Activated naive CD8-positive, alpha-beta T cell (primary cell): ENCODE results near the gene BECN2.

ENCODE experiments used
- H3K27ac Mint-ChIP-seq: one replicate; pipeline ENCODE4 v1.8.0; 2021; ENCODE audit warnings: mixed read lengths
- H3K27me3 Mint-ChIP-seq: one replicate; pipeline ENCODE4 v1.8.0; 2021; ENCODE audit warnings: mixed read lengths
- H3K36me3 Mint-ChIP-seq: one replicate; pipeline ENCODE4 v1.8.0; 2021; ENCODE audit warnings: mixed read lengths
- H3K4me1 Mint-ChIP-seq: one replicate; pipeline ENCODE4 v1.8.0; 2021; ENCODE audit warnings: low read depth, mixed read lengths
- H3K4me3 Mint-ChIP-seq: one replicate; pipeline ENCODE4 v1.8.0; 2021; ENCODE audit warnings: mild to moderate bottlenecking, mixed read lengths
- H3K9me3 Mint-ChIP-seq: one replicate; pipeline ENCODE4 v1.8.0; 2021; ENCODE audit warnings: low read depth, mixed read lengths

BECN2 gene

DNA sequence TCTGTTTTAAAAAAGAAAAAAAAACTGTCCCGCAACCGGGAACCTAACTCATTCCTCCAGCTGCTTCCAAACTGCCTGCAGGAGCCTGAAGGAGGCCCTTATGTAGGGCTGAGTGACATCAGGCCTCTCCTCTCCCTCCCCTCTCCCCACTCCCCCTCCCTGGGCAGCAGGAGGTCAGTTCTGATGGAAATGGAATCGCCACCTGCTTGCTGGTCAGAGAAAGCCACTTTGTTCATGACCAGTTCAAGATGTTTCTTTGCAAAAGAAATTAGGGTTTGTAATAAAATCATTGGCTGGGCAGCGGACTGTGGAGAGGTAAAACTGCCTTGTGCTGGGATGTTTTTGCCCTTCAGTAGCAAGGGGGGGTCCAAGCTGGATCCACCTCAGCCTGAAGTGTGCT, 41.5 kb downstream of the BECN2 start, which contains the start of gene MAP1LC3C:
Gene MAP1LC3C (minus strand): TSS at position 73 of the 400 bp plus-strand sequence. CDS start 90 bp downstream, outside the sequence.
- H3K36me3 Mint-ChIP-seq = no peaks in the 10 kb centered on the region
- H3K9me3 Mint-ChIP-seq = no peaks in the 10 kb centered on the region
- peak within 1 kb of the TSS; percentile 40 for H3K4me3 Mint-ChIP-seq
- H3K4me1 Mint-ChIP-seq = peaks cover 5% of the 10 kb centered on the region
- H3K27me3 Mint-ChIP-seq = peaks cover 2% of the 10 kb centered on the region
- H3K27ac Mint-ChIP-seq = no peak within 1 kb of the TSS

DNA sequence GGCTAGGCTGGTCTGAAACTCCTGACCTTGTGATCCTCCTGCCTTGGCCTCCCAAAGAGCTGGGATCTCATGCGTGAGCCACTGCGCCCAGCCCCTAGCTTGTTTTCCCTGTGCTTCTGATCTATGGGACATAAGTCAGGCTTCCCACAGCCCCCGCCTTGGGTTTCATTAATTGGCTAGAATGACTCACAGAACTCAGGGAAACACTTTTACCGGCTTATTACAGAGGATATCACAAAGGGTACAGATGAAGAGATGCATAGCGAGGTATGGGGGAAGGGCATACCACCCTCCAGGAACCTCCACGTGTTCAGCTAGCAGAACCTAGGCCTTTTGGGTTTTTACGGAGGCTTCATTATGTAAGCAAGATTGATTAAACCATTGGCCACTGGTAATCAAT, 42.9 kb downstream of the BECN2 start:
- no peaks in the 10 kb centered on the region for H3K9me3 Mint-ChIP-seq
- H3K27me3 Mint-ChIP-seq = peaks cover 2% of the 10 kb centered on the region
- H3K4me3 Mint-ChIP-seq = no peak overlapping the region
- peaks cover 5% of the 10 kb centered on the region for H3K4me1 Mint-ChIP-seq
- H3K27ac Mint-ChIP-seq = no peak overlapping the region
- H3K36me3 Mint-ChIP-seq = no peaks in the 10 kb centered on the region

DNA sequence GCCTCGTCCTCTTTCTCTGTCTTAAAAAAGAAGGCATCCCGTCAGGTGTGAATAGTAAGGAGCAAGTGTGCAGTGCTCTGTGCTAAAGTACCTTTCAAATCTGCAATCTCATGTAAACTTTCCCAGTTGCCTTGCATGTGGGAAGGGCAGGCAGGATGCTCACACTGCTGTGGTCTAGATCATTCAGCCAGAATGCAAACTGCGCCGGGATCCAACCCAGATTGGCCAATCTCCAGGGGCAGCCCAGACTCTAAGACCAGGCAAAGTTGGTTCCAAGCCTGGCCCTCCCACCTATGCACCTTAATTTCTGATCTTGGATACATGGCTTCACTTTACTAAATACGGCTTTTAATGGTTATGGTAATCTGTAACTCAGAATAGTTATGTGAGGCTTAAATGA, 44.5 kb downstream of the BECN2 start:
- H3K9me3 Mint-ChIP-seq = no peaks in the 10 kb centered on the region
- H3K4me1 Mint-ChIP-seq = peaks cover 5% of the 10 kb centered on the region
- H3K36me3 Mint-ChIP-seq = no peaks in the 10 kb centered on the region
- H3K27ac Mint-ChIP-seq = no peak overlapping the region
- H3K4me3 Mint-ChIP-seq = no peak overlapping the region
- peaks cover 2% of the 10 kb centered on the region for H3K27me3 Mint-ChIP-seq

DNA sequence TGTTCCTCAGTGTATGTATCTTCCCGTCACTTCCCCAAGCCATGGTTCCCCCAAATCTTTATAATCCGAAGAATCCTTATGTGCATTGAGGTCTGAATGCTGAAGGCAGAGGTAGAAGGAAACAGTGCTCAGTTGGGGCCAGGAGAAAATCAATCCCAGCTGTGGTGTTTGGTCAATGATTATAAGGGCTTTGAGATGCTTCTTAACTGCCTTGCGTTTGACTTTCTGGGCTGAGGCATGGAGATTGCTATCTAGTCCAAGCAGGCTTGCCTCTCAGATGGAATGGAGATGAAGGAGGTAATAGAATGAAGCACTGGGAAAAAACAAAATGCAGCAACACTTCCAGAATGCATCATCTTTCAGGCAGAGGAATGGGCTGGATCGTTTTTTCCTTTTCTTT, 44.9 kb downstream of the BECN2 start:
- peaks cover 5% of the 10 kb centered on the region for H3K4me1 Mint-ChIP-seq
- no peak overlapping the region for H3K4me3 Mint-ChIP-seq
- H3K27ac Mint-ChIP-seq = no peak overlapping the region
- no peaks in the 10 kb centered on the region for H3K36me3 Mint-ChIP-seq
- H3K9me3 Mint-ChIP-seq = no peaks in the 10 kb centered on the region
- peaks cover 2% of the 10 kb centered on the region for H3K27me3 Mint-ChIP-seq

DNA sequence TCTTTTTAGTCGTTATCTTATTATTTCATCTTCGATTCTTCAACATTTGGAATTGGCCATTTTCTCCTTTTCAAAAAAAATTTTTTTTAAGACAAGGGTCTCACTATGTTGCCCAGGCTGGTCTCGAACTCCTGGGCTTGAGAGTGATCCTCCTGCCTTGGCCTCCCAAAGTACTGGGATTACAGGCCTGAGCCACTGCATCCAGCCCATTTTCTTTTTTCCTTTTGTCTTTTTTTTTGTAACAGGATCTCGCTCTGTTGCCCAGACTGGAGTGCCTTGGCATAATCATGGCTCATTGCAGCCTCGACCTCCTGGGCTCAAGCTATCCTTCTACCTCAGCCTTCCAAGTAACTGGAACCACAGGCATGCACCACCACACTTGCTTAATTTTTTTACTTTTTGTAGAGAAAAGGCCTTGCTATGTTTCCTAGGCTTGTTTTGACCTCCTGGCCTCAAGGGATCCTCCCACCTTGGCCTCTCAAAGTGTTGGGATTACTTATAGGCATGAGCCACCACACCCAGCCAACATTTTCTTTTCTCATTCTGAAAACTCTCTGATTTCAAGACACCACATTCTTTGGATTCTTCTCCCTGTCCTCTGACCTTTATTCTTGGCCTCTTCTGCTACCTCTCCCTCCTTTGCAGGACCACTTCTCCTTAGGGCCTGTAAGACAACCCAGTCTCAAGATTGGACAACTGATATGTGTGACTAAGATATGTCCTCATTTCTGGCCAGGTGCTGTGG, 47.4 kb downstream of the BECN2 start:
- Mint-ChIP-seq H3K27ac (no peak overlapping the region), H3K4me3 (no peak overlapping the region), H3K9me3 (no peaks in the 10 kb centered on the region), H3K36me3 (no peaks in the 10 kb centered on the region), H3K27me3 (peaks cover 4% of the 10 kb centered on the region), H3K4me1 (no peaks in the 10 kb centered on the region)

DNA sequence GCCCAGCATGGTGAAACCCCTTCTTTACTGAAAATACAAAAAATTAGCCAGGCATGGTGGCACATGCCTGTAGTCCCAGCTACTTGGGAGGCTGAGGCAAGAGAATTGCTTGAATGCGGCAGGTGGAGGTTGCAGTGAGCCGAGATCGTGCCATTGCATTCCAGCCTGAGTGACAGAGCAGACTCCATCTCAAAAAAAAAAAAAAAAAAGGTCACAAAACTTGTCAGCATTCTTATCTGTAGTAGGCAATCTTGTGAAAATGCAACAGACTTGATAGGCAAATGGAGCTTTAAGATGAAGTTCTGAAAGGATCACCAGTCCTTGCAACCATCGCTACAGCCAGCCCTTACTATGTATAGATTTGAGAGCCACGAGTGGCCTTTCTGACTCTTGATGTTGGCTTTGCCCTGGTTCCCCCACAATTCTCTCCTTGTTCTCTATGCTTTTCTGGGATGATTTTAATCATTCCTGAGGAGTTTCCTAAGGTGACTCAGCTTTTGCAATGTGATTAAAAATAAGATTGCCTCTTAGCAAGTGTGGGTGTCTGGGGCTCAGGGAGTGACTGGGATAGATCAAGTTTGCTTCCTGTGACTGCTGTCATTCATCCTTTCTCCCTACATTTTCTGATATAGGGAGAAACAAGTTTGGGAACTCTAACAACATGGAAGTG, 48.4 kb downstream of the BECN2 start:
- Mint-ChIP-seq H3K9me3 (no peaks in the 10 kb centered on the region), H3K27me3 (peaks cover 4% of the 10 kb centered on the region), H3K4me1 (no peaks in the 10 kb centered on the region), H3K36me3 (no peaks in the 10 kb centered on the region), H3K4me3 (no peak overlapping the region), H3K27ac (no peak overlapping the region)

DNA sequence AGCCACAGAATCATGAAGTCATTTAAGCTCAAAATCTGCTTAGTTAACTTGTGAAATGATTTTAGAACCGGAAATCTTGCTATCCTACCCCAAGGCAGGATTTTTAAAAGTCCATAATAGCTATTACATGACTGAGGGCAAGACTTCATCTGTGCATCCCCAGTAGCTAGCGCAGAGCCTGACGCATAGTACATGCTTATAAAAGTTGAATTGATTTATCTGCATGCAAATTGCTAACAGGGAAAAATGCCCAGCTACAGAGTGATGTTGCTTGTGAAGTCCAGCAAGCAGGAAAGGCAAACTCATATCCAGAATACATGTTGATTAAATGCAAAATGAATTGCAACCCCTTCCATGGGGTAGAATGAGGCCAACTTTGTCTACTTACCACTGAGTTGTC, 49.4 kb downstream of the BECN2 start:
- Mint-ChIP-seq H3K27me3 (peaks cover 4% of the 10 kb centered on the region), H3K4me3 (no peak overlapping the region), H3K36me3 (no peaks in the 10 kb centered on the region), H3K4me1 (no peaks in the 10 kb centered on the region), H3K9me3 (no peaks in the 10 kb centered on the region), H3K27ac (no peak overlapping the region)
